Fibroblast of lung (primary cell): ENCODE data around the gene PNMA6E. TPM values are rescaled to one million over a fixed set of nuclear protein-coding genes. Genes with fewer than 3 reads are reported as not detected.

Source experiments
- DNase-seq, 2 donors: peaks; one replicate each; pipeline versions ENCODE4 v3.0.0 to v3.0.0-alpha.2; 2010; ENCODE audit warnings: low read depth in 2 of 2
- H2AFZ ChIP-seq: 2 replicates; pipeline ENCODE4 v1.5.1; 2012; ENCODE audit warnings: low read length, control low read depth, inconsistent platforms
- H3K27ac ChIP-seq: 2 replicates; pipeline ENCODE4 v1.5.1; 2011; ENCODE audit warnings: low read length, control low read depth; ENCODE audit not compliant: insufficient read depth
- H3K27me3 ChIP-seq: 2 replicates; pipeline ENCODE4 v1.5.1; 2011; ENCODE audit warnings: mild to moderate bottlenecking, low read length; ENCODE audit not compliant: control insufficient read depth, insufficient read depth
- H3K36me3 ChIP-seq: 2 replicates; pipeline ENCODE4 v1.5.1; 2011; ENCODE audit warnings: low read length; ENCODE audit not compliant: control insufficient read depth, insufficient read depth
- H3K4me1 ChIP-seq: 2 replicates; pipeline ENCODE4 v1.5.1; 2011; ENCODE audit warnings: low read length; ENCODE audit not compliant: control insufficient read depth, insufficient read depth; ENCODE audit errors: extremely low read depth
- H3K4me2 ChIP-seq: 2 replicates; pipeline ENCODE4 v1.5.1; 2011; ENCODE audit warnings: low read length, control low read depth; ENCODE audit not compliant: insufficient read depth; ENCODE audit errors: extremely low read depth
- H3K4me3 ChIP-seq, 4 experiments: fragments of 200-600 bp in 1 of 4; sonication (generic) in 1 of 4; replicated peaks in 1 of 4; 2 replicates each; pipeline ENCODE4 v1.5.1; 2011 to 2016; ENCODE audit warnings: low read length in 4 of 4, low read depth in 3 of 4, mild to moderate bottlenecking in 3 of 4, control low read depth in 2 of 4, inconsistent platforms in 1 of 4, mixed read lengths in 1 of 4; ENCODE audit not compliant: insufficient read depth in 1 of 4; ENCODE audit errors: control extremely low read depth in 1 of 4
- H3K79me2 ChIP-seq: 2 replicates; pipeline ENCODE4 v1.5.1; 2012; ENCODE audit warnings: mild to moderate bottlenecking, low read length, inconsistent platforms; ENCODE audit not compliant: control insufficient read depth, insufficient read depth
- H3K9ac ChIP-seq: 2 replicates; pipeline ENCODE4 v1.5.1; 2011; ENCODE audit warnings: mild to moderate bottlenecking, low read length, control low read depth; ENCODE audit not compliant: insufficient read depth
- H3K9me3 ChIP-seq: 2 replicates; pipeline ENCODE4 v1.5.1; 2012; ENCODE audit warnings: low read depth, low read length; ENCODE audit not compliant: control insufficient read depth, insufficient read depth
- H4K20me1 ChIP-seq: 2 replicates; pipeline ENCODE4 v1.5.1; 2011; ENCODE audit warnings: low read length; ENCODE audit not compliant: control insufficient read depth, insufficient read depth; ENCODE audit errors: extremely low read depth
- CTCF ChIP-seq, 2 donors: IDR thresholded peaks in 1 of 2; conservative IDR thresholded peaks in 1 of 2; 1 replicate in 1 of 2; 2 replicates in 1 of 2; pipeline ENCODE4 v1.5.1; 2011 to 2012; ENCODE audit warnings: low read length in 2 of 2, control low read depth in 1 of 2, inconsistent platforms in 1 of 2, low read depth in 1 of 2, mild to moderate bottlenecking in 1 of 2
- EZH2 ChIP-seq: IDR thresholded peaks from 2 replicates; pipeline ENCODE4 v1.5.1; 2012; ENCODE audit warnings: low read length, control low read depth, mild to moderate bottlenecking; ENCODE audit errors: missing control alignments
- polyA plus RNA-seq, 2 donors: library from polyadenylated mRNA; depleted of rRNA in 1 of 2; stranded (reverse) in 1 of 2; unstranded in 1 of 2; fragments of >200 nt; gene quantifications; 2 replicates each; pipeline ENCODE4 v1.2.1, GENCODE V29; 2011 to 2012; ENCODE audit warnings: missing spikeins in 1 of 2
- total RNA-seq: library from RNA; depleted of rRNA; stranded (reverse); fragments of >200 nt; gene quantifications from 2 replicates; pipeline ENCODE4 v1.2.1, GENCODE V29; 2014

Gene PNMA6E
- total and polyA plus RNA-seq, 2 donors (not counting 1 experiment from before 2014, with no cell fraction given) = not detected

- Histone ChIP-seq H3K79me2 (no peaks in the 10 kb centered on the region), H3K4me3 (no peak overlapping the region), H3K4me2 (no peak overlapping the region), H3K27me3 (no peaks in the 10 kb centered on the region), H2AFZ (no peak overlapping the region), H3K4me1 (no peaks in the 10 kb centered on the region), H3K9ac (no peak overlapping the region), H3K36me3 (no peaks in the 10 kb centered on the region), H3K27ac (no peak overlapping the region), H3K9me3 (no peaks in the 10 kb centered on the region), H4K20me1 (no peaks in the 10 kb centered on the region)
- no peak for DNase-seq
- TF ChIP-seq CTCF (conservative IDR thresholded peaks at IDR 0.05 in 1 of 2, IDR thresholded peaks at IDR 0.05 in 1 of 2; ENCODE audit: low read depth in 1 of 2, low read length in 2 of 2) (no peak), EZH2 (no peak)
These were observed 29.6 kb upstream of the PNMA6E start for GRCh38 chrX:153430796-153431195.

- H2AFZ ChIP-seq = no peak overlapping the region
- H3K27me3 ChIP-seq = no peaks in the 10 kb centered on the region
- H3K9me3 ChIP-seq = no peaks in the 10 kb centered on the region
- no peaks in the 10 kb centered on the region for H3K4me1 ChIP-seq
- no peaks in the 10 kb centered on the region for H3K79me2 ChIP-seq
- H3K4me2 ChIP-seq = no peak overlapping the region
- no peak overlapping the region for H3K9ac ChIP-seq
- no peaks in the 10 kb centered on the region for H4K20me1 ChIP-seq
- no peak overlapping the region for H3K4me3 ChIP-seq
- H3K27ac ChIP-seq = no peak overlapping the region
- no peaks in the 10 kb centered on the region for H3K36me3 ChIP-seq
- TF ChIP-seq EZH2 (no peak), CTCF (conservative IDR thresholded peaks at IDR 0.05 in 1 of 2, IDR thresholded peaks at IDR 0.05 in 1 of 2; ENCODE audit: low read depth in 1 of 2, low read length in 2 of 2) (no peak)
- DNase-seq = no peak
These were observed 25.1 kb upstream of the PNMA6E start for GRCh38 chrX:153426204-153426603.

DNA sequence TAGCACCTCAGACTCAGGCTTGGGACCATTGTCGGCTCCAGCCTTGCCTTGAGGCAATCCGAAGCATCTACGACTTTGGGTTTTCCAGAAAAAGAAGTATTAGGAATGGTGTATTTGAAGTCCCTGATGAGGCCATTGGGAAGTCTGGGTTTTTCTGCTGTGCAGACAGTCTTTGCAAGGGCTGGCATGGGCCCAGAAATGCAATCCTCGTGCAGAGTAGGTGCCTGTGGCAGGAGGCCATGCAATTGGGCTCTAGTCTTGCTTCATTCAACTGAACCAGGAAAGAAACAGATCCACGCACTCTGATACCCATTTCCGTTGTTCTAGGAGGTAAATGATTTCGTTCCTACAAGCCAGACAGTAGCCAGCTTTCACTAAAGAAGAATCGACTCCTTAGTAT lies 22.5 kb upstream of the PNMA6E start:
- Histone ChIP-seq H3K4me2 (no peak overlapping the region), H3K9ac (no peak overlapping the region), H3K4me3 (no peak overlapping the region), H3K4me1 (no peaks in the 10 kb centered on the region), H3K36me3 (no peaks in the 10 kb centered on the region), H3K79me2 (no peaks in the 10 kb centered on the region), H3K9me3 (no peaks in the 10 kb centered on the region), H3K27me3 (no peaks in the 10 kb centered on the region), H4K20me1 (no peaks in the 10 kb centered on the region), H3K27ac (no peak overlapping the region), H2AFZ (no peak overlapping the region)
- peak in 1 of 2 donors; percentile 14 for DNase-seq
- TF ChIP-seq CTCF (conservative IDR thresholded peaks at IDR 0.05 in 1 of 2, IDR thresholded peaks at IDR 0.05 in 1 of 2; ENCODE audit: low read depth in 1 of 2, low read length in 2 of 2) (no peak), EZH2 (no peak)
